GM18498 (cell line): Measurements from ENCODE around the gene MYBPC3.
"Not testable (repeated sequence)": the region's sequence is repeated elsewhere in the genome, so short reads cannot be mapped to it uniquely, and the experiment has no call there.

ENCODE experiments used
- ATAC-seq: cut with Tn5 transposase; IDR thresholded peaks from one replicate; pipeline ENCODE4 v1.9.1; 2021; ENCODE audit warnings: mild to moderate bottlenecking, moderate library complexity; ENCODE audit not compliant: unreplicated experiment

The MYBPC3 gene

DNA sequence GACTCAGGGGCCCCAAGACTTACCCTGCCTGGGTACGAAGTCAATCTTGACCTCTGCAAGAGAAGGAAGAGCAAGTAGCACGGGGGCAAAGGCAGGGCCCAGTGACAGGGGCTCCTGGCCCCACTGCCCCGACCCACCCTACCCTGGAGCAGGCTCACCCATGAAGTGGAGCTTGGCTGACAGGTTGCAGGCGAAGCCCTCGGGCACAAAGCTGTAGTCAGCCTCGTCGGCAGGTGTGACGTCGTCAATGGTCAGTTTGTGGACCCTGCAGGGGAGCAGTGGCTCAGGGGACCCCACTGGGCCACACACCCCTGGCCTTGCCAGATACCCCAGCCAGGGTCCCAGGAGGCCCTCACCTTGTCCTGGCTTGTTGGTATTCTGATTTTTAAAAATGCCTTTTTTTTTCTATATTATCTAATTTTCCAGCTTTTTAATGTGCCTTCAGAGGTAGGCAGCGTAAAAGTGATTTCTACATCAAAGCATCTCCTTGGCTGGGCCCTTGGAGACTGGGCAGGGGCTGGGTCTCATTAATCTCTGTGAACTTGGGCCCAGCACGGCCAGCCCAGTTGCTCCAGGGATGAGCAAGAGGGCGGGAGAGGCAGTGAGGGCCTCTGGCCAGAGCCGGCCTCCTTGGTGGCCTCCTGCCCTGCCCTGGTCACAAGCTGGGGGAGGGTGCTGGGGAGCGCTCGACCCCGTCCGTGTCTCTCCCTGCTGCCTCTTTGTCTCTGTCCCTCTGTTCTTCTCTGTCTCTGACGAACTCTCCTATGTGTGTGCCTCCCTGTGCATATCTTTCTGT is 11.3 kb downstream of the MYBPC3 start:
- ATAC-seq = no peak

DNA sequence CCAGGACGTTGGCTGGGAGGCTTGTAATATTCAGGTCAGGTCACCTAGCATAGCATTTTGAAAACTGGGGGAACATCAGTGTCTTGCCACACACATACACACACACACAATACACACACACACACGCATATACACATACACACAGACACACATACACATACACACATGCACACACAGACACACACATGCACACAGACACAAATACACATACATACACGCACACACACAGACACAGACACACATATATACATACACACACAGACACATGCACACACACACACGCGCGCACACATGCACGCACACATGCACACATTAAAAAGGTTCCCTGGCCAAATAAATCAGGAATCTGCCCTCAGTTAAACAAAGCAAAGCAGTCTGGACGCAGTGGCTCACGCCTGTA is 12.5 kb downstream of the MYBPC3 start:
- ATAC-seq = no peak

GRCh38 chr11:47338396-47339241 is 13.9 kb downstream of the MYBPC3 start:
- ATAC-seq = no peak

DNA sequence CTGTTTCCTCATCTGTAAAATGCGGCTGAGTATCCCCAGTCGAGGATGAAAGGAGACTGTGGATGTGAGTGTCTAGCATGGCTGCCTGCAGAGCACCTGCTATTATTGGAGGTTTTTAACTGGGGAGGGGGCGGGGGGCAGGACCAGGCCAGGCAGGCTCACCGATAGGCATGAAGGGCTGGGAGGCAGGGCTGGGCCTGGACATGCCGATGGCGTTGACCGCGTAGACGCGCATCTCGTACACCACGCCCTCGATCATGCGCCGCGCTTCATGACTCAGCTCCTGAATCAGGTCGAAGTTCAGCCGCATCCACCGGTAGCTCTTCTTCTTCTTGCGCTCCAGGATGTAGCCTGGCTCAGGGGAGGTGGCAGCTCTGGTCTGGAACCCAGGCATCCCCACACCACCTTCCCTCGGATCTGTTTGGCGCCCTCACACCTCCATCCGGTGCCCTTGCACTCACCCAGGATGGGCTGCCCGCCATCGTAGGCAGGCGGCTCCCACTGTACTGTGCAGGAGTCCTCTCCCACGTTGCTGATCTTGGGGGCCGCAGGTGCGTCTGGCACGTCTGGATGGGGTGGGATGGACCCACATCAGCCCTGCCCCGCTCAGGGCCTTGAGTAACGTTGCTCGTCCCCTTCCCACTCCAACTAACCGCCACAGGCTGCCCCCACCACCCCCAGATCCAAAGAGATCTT is 15.1 kb downstream of the MYBPC3 start:
- ATAC-seq = no peak

DNA sequence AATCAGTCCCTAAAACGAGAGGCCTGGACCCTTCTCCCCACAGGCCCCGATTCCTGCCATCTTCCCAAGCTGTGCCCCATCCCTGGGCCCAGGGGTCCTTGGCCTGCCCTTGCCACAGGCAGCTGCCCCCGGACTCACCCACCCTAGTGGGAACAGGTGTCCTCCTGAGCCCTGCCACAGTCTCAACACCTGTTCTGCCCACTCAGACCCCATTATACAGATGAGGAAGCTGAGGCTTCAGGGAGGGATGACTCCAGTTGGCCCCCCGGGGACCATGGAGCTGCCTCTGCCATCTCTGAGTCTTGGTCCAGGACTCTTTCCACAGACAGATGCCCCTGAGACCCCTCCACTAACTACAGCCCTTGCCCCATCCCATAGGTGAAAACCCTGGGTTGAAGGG is 15.9 kb downstream of the MYBPC3 start:
- no peak for ATAC-seq

GRCh38 chr11:47335733-47336132 is 16.8 kb downstream of the MYBPC3 start:
- ATAC-seq = no peak

DNA sequence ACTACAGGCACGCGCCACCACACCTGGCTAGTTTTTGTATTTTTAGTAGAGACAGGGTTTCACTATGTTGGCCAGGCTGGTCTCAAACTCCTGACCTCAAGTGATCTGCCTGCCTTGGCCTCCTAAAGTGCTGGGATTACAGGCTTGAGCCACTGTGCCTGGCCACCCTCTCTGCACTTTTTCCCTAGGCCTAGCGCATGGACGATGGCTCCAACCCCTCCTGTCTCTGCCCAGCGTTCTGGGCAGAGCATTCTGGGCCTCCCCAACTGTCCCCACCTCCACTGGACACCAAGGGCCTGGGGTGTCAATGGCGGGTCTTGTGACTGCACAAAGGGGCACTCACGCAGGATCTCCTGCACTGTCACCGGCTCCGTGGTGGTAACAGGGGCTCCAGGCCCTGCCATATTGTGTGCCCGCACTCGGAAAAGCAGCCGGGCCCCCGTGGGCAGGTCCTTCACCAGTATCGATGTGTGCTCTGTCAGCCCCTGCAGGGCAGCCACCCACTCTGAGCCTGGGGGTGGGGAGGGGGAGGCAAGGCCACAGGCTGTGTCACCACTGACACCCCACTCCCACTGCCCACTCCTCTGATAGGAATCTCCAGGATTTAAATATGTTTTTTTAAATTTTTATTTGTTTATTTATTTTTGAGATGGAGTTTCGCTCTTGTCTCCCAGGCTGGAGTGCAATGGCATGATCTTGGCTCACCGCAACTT is 17.6 kb downstream of the MYBPC3 start:
- not testable (repeated sequence) for ATAC-seq

- ATAC-seq = no peak
These were observed 18.5 kb downstream of the MYBPC3 start for GRCh38 chr11:47333886-47334443.

GRCh38 chr11:47333526-47333845 is 19.0 kb downstream of the MYBPC3 start:
- no peak for ATAC-seq

GRCh38 chr11:47332791-47333525 is 19.5 kb downstream of the MYBPC3 start:
- ATAC-seq = no peak

DNA sequence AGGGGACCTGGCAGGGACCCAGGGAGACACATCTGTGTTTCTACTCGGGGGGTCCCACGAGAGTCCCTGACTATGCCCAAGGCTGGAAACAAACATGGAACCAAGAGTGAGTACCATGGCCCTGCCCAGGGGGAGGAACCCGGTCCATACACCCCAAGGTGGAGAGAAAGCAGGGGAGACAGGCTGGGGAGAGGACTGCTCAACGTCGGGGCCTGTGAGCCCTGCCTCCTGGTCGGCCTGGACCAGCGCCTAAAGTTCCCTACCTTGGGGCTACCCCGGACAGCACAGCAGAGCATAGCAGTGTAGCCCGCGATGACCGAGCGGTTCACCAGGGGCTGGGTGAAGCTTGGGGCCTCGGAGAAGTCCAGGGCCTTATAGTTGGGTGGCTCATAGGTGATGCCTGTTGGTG is 20.2 kb downstream of the MYBPC3 start:
- ATAC-seq = no peak

DNA sequence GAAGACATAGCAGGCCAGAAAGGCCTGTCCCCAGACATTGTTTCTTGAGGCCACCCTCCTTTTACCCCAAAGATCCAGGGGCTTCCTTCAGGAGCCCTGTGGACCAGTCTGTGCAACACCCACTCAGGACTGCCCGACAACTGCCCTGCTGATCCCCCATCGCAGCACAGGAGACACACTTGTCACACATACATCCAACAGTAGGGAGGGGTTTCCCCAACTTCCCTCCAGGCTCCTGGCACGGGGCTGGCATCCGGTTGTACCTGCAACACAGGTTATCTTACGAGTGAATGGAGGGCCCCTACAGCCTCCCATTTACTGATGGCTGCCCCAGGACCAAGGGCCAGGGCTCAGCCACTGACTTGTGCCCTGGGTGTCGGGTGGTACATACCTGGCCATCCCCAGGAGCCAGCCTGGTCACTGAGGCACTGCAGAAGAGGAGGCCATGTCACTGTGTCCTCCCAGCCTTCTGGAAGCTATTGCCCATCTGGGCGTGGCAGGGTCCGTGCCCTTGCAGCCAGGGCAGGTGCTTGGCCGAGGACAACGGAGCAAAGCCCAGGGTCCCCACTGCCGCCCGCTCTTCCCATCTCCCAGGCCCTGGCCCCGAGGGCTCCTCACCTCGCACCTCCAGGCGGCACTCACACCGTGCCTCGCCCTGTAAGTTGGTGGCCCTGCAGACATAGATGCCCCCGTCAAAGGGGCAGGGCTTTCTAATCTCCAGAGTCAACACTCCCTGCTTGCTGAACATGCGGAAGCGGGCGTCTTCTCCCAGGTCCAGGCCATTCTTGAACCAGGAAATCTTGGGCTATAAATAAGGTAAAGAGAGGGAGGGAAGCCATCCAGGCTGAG is 20.8 kb downstream of the MYBPC3 start:
- ATAC-seq = no peak

DNA sequence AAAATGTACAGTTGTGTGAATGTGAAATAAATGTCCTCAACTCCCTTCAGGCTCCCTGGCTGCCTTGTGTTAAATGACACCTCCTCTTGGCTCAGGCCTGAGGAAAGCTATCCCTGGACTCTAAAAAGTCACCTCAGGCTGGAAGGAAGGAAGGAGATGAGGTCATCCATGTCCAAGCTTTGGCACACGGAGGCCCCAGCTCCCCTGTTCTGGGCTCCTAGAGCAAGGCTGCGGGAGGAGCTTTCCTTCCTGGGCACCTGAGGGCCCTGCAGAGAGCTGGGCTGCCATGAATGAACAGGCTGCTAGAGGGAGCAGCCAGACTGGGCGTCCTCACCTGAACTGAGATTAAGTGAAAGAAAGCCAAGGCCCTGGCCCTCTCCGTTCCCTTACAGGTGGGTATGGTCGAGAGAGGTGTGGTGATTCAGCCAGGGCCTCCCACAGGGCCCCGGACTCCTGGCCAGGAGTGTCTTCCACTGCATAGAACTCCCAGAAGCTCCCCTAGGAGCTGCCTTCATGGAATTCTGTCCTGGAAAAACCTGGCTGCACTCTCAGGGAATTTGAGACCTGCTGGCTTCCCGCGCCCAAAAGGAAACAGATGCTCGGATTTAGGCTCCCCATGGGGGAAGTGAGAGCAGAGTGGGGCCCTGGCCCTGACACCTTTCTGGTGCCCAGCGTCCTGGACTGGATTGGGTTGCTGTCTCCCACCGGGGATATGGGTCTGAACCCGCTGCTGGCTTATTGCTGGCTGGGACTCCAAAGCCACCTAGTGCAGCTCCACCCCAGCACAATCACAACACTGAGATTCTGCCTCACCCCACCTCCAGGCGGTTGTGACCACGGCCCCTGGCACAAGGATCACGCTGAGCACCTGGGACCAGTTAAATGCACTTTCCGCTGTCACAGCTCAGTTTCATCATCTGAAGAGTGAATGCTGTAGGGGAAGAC is 22.2 kb downstream of the MYBPC3 start:
- no peak for ATAC-seq

DNA sequence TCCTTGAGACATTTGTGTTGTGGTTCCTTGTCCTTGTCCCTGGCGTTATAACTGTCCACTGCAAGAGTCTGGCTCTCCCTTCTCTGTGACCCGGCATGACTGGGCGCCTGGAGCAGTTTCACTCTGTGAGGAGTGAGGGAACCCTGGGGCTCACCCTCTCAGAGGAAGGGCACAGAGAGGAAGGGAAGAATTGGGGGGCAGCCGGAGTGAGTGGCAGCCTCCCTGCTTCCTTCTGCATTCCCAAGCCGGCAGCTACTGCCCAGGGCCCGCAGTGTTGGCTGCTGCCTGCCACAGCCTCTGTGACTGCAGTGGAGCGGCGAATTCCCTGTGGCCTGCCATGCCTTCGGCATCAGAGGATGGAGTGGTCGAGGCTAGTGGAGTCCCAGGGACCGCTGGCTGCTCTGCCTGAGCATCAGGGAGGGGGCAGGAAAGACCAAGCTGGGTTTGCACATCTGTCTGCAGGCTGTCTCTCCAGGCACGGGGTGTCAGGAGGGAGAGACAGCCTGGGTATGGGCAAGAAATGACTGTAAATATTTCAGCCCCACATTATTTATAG is 23.0 kb downstream of the MYBPC3 start:
- no peak for ATAC-seq

- peak; percentile 71 for ATAC-seq
These were observed 23.8 kb downstream of the MYBPC3 start for GRCh38 chr11:47328449-47329390.

DNA sequence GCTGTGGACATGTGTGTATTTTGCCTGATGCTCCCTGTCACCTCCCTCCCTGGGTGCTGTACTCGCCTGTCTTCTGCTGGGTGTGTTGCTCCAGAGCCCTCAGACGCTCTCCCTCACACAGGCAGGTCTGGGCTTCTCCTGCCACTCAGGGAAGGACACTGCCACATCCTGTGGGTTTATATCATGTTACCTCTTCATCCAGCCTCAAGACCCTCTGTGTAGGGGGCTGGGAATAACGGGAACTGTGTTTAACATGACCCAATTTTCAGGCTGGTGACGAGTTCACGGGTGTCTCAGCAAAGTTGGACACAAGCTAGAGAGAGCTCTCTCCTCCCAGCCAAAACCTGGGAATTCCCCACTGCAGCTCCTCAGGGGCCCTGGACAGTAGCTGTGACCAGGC is 24.6 kb downstream of the MYBPC3 start:
- no peak for ATAC-seq

DNA sequence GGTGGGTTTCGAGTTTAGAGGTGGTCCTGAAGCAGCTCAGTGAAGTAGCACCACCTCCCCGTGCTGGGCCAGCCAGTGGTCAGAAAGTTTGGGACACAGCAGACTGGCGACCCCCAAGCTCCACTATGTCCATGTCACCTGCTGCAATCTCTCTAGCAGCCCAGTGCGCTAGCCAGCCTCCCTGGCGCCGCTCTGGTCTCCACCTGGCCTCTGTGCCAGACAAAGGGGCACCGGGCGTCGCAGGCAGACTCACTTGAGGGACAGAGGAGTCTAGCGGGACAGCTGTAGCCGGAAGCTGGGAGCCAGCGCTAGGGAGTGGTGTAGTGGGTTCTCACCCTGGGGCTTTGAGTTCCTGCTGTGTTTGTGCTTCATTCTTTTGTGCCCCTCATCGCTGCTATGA is 25.5 kb downstream of the MYBPC3 start:
- ATAC-seq = no peak
